Memory B cell (primary cell): ENCODE results near the gene STXBP1.

Source experiments
- ATAC-seq: fragments of 150-1000 bp; cut with Tn5 transposase; 2 replicates; pipeline ENCODE4 v1.10.0; 2021; ENCODE audit warnings: low read depth, mild to moderate bottlenecking, moderate library complexity
- DNase-seq, 2 donors: peaks; one replicate each; pipeline ENCODE4 v3.0.0; 2022; ENCODE audit warnings: low spot score in 2 of 2
- H3K27ac Mint-ChIP-seq: one replicate; pipeline ENCODE4 v1.8.0; 2022; ENCODE audit warnings: mild to moderate bottlenecking, moderate library complexity, mixed read lengths
- H3K27me3 Mint-ChIP-seq: one replicate; pipeline ENCODE4 v1.8.0; 2022; ENCODE audit warnings: mixed read lengths
- H3K36me3 Mint-ChIP-seq: one replicate; pipeline ENCODE4 v1.8.0; 2022; ENCODE audit warnings: mild to moderate bottlenecking, mixed read lengths
- H3K4me1 Mint-ChIP-seq: one replicate; pipeline ENCODE4 v1.8.0; 2022; ENCODE audit warnings: mixed read lengths
- H3K4me3 Mint-ChIP-seq: one replicate; pipeline ENCODE4 v1.8.0; 2022; ENCODE audit warnings: mild to moderate bottlenecking, moderate library complexity, mixed read lengths
- H3K9me3 Mint-ChIP-seq: one replicate; pipeline ENCODE4 v1.8.0; 2022; ENCODE audit warnings: mixed read lengths

Gene STXBP1

GRCh38 chr9:127611899-127612790 lies at the start of gene STXBP1:
STXBP1 (plus strand) TSS chr9:127612277; CDS start chr9:127612404, 127 bp downstream.
- peak; percentile 79 to 80 for DNase-seq

GRCh38 chr9:127562279-127562796 lies 49.7 kb upstream of the STXBP1 start:
- no peak for ATAC-seq
- Mint-ChIP-seq H3K36me3 (no peaks in the 10 kb centered on the region), H3K9me3 (no peaks in the 10 kb centered on the region), H3K27ac (no peak overlapping the region), H3K4me3 (no peak overlapping the region), H3K4me1 (no peaks in the 10 kb centered on the region), H3K27me3 (peaks cover 3% of the 10 kb centered on the region)
- no peak for DNase-seq

More at GRCh38 chr9:127611899-127612790, at the start of gene STXBP1:
- peak; percentile 85 for ATAC-seq
- H3K9me3 Mint-ChIP-seq = no peaks in the 10 kb centered on the region
- H3K27me3 Mint-ChIP-seq = peaks cover 21% of the 10 kb centered on the region
- H3K27ac Mint-ChIP-seq = peak within 1 kb of the TSS; percentile 10
- peaks cover 23% of the 10 kb centered on the region for H3K4me1 Mint-ChIP-seq
- no peaks in the 10 kb centered on the region for H3K36me3 Mint-ChIP-seq
- peak within 1 kb of the TSS; percentile 95 for H3K4me3 Mint-ChIP-seq

GRCh38 chr9:127562841-127563401 lies 49.2 kb upstream of the STXBP1 start:
- DNase-seq (no peak), ATAC-seq (no peak)
- Mint-ChIP-seq H3K27me3 (peaks cover 3% of the 10 kb centered on the region), H3K36me3 (no peaks in the 10 kb centered on the region), H3K9me3 (no peaks in the 10 kb centered on the region), H3K27ac (no peak overlapping the region), H3K4me1 (peaks cover 3% of the 10 kb centered on the region), H3K4me3 (no peak overlapping the region)

- Mint-ChIP-seq H3K27ac (no peak overlapping the region), H3K4me1 (peaks cover 3% of the 10 kb centered on the region), H3K27me3 (peaks cover 3% of the 10 kb centered on the region)
Observed at GRCh38 chr9:127563579-127563978, 48.5 kb upstream of the STXBP1 start.

GRCh38 chr9:127565231-127565630 lies 46.8 kb upstream of the STXBP1 start:
- peaks cover 3% of the 10 kb centered on the region for H3K27me3 Mint-ChIP-seq
- DNase-seq (no peak), ATAC-seq (no peak)
- H3K4me1 Mint-ChIP-seq = peaks cover 11% of the 10 kb centered on the region
- H3K4me3 Mint-ChIP-seq = no peak overlapping the region
- H3K9me3 Mint-ChIP-seq = no peaks in the 10 kb centered on the region
- no peak overlapping the region for H3K27ac Mint-ChIP-seq
- no peaks in the 10 kb centered on the region for H3K36me3 Mint-ChIP-seq

More at GRCh38 chr9:127563579-127563978, 48.5 kb upstream of the STXBP1 start:
- DNase-seq (no peak), ATAC-seq (no peak)
- Mint-ChIP-seq H3K4me3 (no peak overlapping the region), H3K36me3 (no peaks in the 10 kb centered on the region), H3K9me3 (no peaks in the 10 kb centered on the region)

GRCh38 chr9:127566351-127567001 lies 45.6 kb upstream of the STXBP1 start:
- Mint-ChIP-seq H3K4me3 (no peak overlapping the region), H3K4me1 (peaks cover 14% of the 10 kb centered on the region), H3K27me3 (peaks cover 3% of the 10 kb centered on the region), H3K9me3 (no peaks in the 10 kb centered on the region), H3K36me3 (no peaks in the 10 kb centered on the region), H3K27ac (no peak overlapping the region)
- ATAC-seq (no peak), DNase-seq (no peak)

- no peak for DNase-seq
- Mint-ChIP-seq H3K4me1 (peaks cover 14% of the 10 kb centered on the region), H3K36me3 (no peaks in the 10 kb centered on the region), H3K9me3 (no peaks in the 10 kb centered on the region), H3K27me3 (peaks cover 3% of the 10 kb centered on the region), H3K4me3 (peak overlapping the region; percentile 69), H3K27ac (no peak overlapping the region)
- no peak for ATAC-seq
Observed at GRCh38 chr9:127567035-127567729, 44.9 kb upstream of the STXBP1 start.

GRCh38 chr9:127567730-127568617 lies 44.1 kb upstream of the STXBP1 start:
- no peaks in the 10 kb centered on the region for H3K36me3 Mint-ChIP-seq
- DNase-seq (peak in 1 of 2 donors; percentile 43), ATAC-seq (no peak)
- peak overlapping the region; percentile 69 for H3K4me3 Mint-ChIP-seq
- H3K27me3 Mint-ChIP-seq = peaks cover under 1% of the 10 kb centered on the region
- no peaks in the 10 kb centered on the region for H3K9me3 Mint-ChIP-seq
- H3K4me1 Mint-ChIP-seq = peaks cover 14% of the 10 kb centered on the region
- no peak overlapping the region for H3K27ac Mint-ChIP-seq

GRCh38 chr9:127568618-127568970 lies 43.5 kb upstream of the STXBP1 start:
- Mint-ChIP-seq H3K36me3 (no peaks in the 10 kb centered on the region), H3K4me1 (peaks cover 14% of the 10 kb centered on the region)

GRCh38 chr9:127568971-127569885 lies 42.8 kb upstream of the STXBP1 start:
- H3K4me3 Mint-ChIP-seq = peak overlapping the region; percentile 84
- H3K27me3 Mint-ChIP-seq = no peaks in the 10 kb centered on the region
- DNase-seq (peak; percentile 45 to 59), ATAC-seq (peak; percentile 75)
- no peaks in the 10 kb centered on the region for H3K36me3 Mint-ChIP-seq
- no peaks in the 10 kb centered on the region for H3K9me3 Mint-ChIP-seq
- peak overlapping the region; percentile 74 for H3K27ac Mint-ChIP-seq
- peaks cover 14% of the 10 kb centered on the region for H3K4me1 Mint-ChIP-seq

More at GRCh38 chr9:127568618-127568970, 43.5 kb upstream of the STXBP1 start:
- Mint-ChIP-seq H3K9me3 (no peaks in the 10 kb centered on the region), H3K4me3 (peak overlapping the region; percentile 69), H3K27ac (no peak overlapping the region), H3K27me3 (no peaks in the 10 kb centered on the region)
- no peak for DNase-seq
- peak; percentile 21 for ATAC-seq

GRCh38 chr9:127569886-127570401 lies 42.1 kb upstream of the STXBP1 start:
- peak overlapping the region; percentile 84 for H3K4me3 Mint-ChIP-seq
- H3K27me3 Mint-ChIP-seq = no peaks in the 10 kb centered on the region
- ATAC-seq (peak; percentile 74), DNase-seq (peak; percentile 26 to 27)
- H3K36me3 Mint-ChIP-seq = no peaks in the 10 kb centered on the region
- peaks cover 14% of the 10 kb centered on the region for H3K4me1 Mint-ChIP-seq
- no peaks in the 10 kb centered on the region for H3K9me3 Mint-ChIP-seq
- H3K27ac Mint-ChIP-seq = peak overlapping the region; percentile 74
